SK-N-SH (cell line): ENCODE data around the gene USE1. TPM values are rescaled to one million over a fixed set of nuclear protein-coding genes. Genes with fewer than 3 reads are reported as not detected.

Experiments used
- CTCF ChIA-PET: fragments of 300-600, 350-600 bp; formaldehyde crosslinking; extraction: SDS; loops from one replicate; lab custom pipeline; 2021; lab: Yijun Ruan, JAX
- POLR2A ChIA-PET: fragments of 350-600 bp; sonication (Branson Sonifier 250); formaldehyde crosslinking; extraction: SDS; loops from one replicate; lab custom pipeline; 2020; ENCODE audit warnings: antibody characterized with exemption, inconsistent platforms; lab: Yijun Ruan, JAX
- DNase-seq: peaks from one replicate; pipeline ENCODE4 v3.0.0; 2012
- H2AFZ ChIP-seq: fragments of 200-600 bp; sonication (generic); 2 replicates; pipeline ENCODE4 v1.8.1; 2016; ENCODE audit warnings: antibody characterized with exemption, mild to moderate bottlenecking, low read depth
- H3F3A ChIP-seq: fragments of 200-600 bp; sonication (generic); replicated peaks from 2 replicates; pipeline ENCODE3; 2016; ENCODE audit warnings: antibody characterized with exemption, mild to moderate bottlenecking; ENCODE audit not compliant: insufficient read depth
- H3K27ac ChIP-seq, 2 experiments: fragments of 200-500 bp in 1 of 2; fragments of 200-600 bp in 1 of 2; sonication (Bioruptor generic) in 1 of 2; sonication (generic), shearing (Covaris generic) in 1 of 2; 2 replicates each; pipeline versions ENCODE4 v1.5.1 to v1.6.1; 2014 to 2016; ENCODE audit warnings: low read depth in 2 of 2, inconsistent platforms in 1 of 2, low read length in 1 of 2, mild to moderate bottlenecking in 1 of 2, mixed read lengths in 1 of 2
- H3K27me3 ChIP-seq: fragments of 200-600 bp; sonication (generic), shearing (Covaris generic); 2 replicates; pipeline ENCODE4 v1.6.1; 2016; ENCODE audit warnings: mixed run types; ENCODE audit not compliant: insufficient read depth
- H3K36me3 ChIP-seq, 2 experiments: fragments of 200-500 bp in 1 of 2; fragments of 200-600 bp in 1 of 2; sonication (Bioruptor generic) in 1 of 2; sonication (generic) in 1 of 2; replicated peaks in 1 of 2; 2 replicates each; pipeline versions ENCODE3 to v1.5.1; 2014 to 2016; ENCODE audit warnings: low read length in 1 of 2, mild to moderate bottlenecking in 1 of 2; ENCODE audit not compliant: insufficient read depth in 2 of 2, control insufficient read depth in 1 of 2
- H3K4me1 ChIP-seq, 2 experiments: fragments of 200-500 bp in 1 of 2; fragments of 200-600 bp in 1 of 2; sonication (Bioruptor generic) in 1 of 2; sonication (generic), shearing (Covaris generic) in 1 of 2; 2 replicates each; pipeline versions ENCODE4 v1.5.1 to v1.6.1; 2014 to 2016; ENCODE audit warnings: low read depth in 1 of 2, low read length in 1 of 2, mixed run types in 1 of 2; ENCODE audit not compliant: insufficient read depth in 2 of 2, control insufficient read depth in 1 of 2
- H3K4me2 ChIP-seq: fragments of 200-600 bp; sonication (generic), shearing (Covaris generic); 2 replicates; pipeline ENCODE4 v1.6.1; 2017; ENCODE audit warnings: mixed run types
- H3K4me3 ChIP-seq, 2 experiments: fragments of 200-500 bp in 1 of 2; fragments of 200-600 bp in 1 of 2; sonication (Bioruptor generic) in 1 of 2; sonication (generic), shearing (Covaris generic) in 1 of 2; 2 replicates each; pipeline versions ENCODE4 v1.5.1 to v1.8.1; 2014 to 2016; ENCODE audit warnings: low read depth in 2 of 2, inconsistent platforms in 1 of 2, low read length in 1 of 2, mild to moderate bottlenecking in 1 of 2, mixed read lengths in 1 of 2, moderate library complexity in 1 of 2
- H3K79me2 ChIP-seq: fragments of 200-600 bp; sonication (generic); 2 replicates; pipeline ENCODE4 v1.8.1; 2017; ENCODE audit warnings: mild to moderate bottlenecking; ENCODE audit not compliant: insufficient read depth
- H3K9ac ChIP-seq: fragments of 200-600 bp; sonication (generic); 2 replicates; pipeline ENCODE4 v1.6.1; 2017; ENCODE audit warnings: mixed run types
- H3K9me2 ChIP-seq: fragments of 200-600 bp; sonication (generic); 2 replicates; pipeline ENCODE4 v1.6.1; 2017; ENCODE audit warnings: mixed run types
- H3K9me3 ChIP-seq: fragments of 200-600 bp; sonication (generic); 2 replicates; pipeline ENCODE4 v1.6.1; 2017; ENCODE audit warnings: mixed run types, mild to moderate bottlenecking, moderate library complexity
- H4K20me1 ChIP-seq: fragments of 200-600 bp; sonication (generic); 2 replicates; pipeline ENCODE4 v1.6.1; 2017; ENCODE audit warnings: mild to moderate bottlenecking, mixed run types; ENCODE audit not compliant: insufficient read depth
- CTCF ChIP-seq: fragments of 200-600 bp; sonication (generic); IDR thresholded peaks from 2 replicates; pipeline ENCODE4 v1.6.1; 2017; ENCODE audit warnings: antibody characterized with exemption, mild to moderate bottlenecking, moderate library complexity
- ELF1 ChIP-seq: IDR thresholded peaks from 2 replicates; pipeline ENCODE4 v1.4.0; 2012
- EZH2phosphoT487 ChIP-seq: fragments of 200-600 bp; sonication (generic); IDR thresholded peaks from 2 replicates; pipeline ENCODE4 v1.6.1; 2017; ENCODE audit warnings: low read depth, mixed run types, mild to moderate bottlenecking, antibody characterized with exemption, moderate library complexity, borderline replicate concordance
- FOSL2 ChIP-seq: IDR thresholded peaks from 2 replicates; pipeline ENCODE4 v1.4.0; 2012; ENCODE audit warnings: low read depth, mild to moderate bottlenecking, moderate library complexity, borderline replicate concordance
- FOXJ3 ChIP-seq: sonication (generic); formaldehyde crosslinking; IDR thresholded peaks from 2 replicates; pipeline ENCODE4 v1.5.1; 2020; ENCODE audit warnings: mild to moderate bottlenecking, missing genetic modification reagents
- GATA2 ChIP-seq: sonication (generic); formaldehyde crosslinking; IDR thresholded peaks from 2 replicates; pipeline ENCODE4 v1.5.0; 2020; ENCODE audit warnings: mild to moderate bottlenecking, missing genetic modification reagents
- MEF2A ChIP-seq: IDR thresholded peaks from 2 replicates; pipeline ENCODE4 v1.4.0; 2012; ENCODE audit warnings: low read depth, borderline replicate concordance
- NFIC ChIP-seq: IDR thresholded peaks from 2 replicates; pipeline ENCODE4 v1.4.0; 2012; ENCODE audit warnings: borderline replicate concordance
- RCOR1 ChIP-seq: fragments of 150-350 bp; IDR thresholded peaks from 2 replicates; pipeline ENCODE4 v1.6.1; 2017; ENCODE audit warnings: antibody characterized with exemption, low read length
- RXRA ChIP-seq: IDR thresholded peaks from 2 replicates; pipeline ENCODE4 v1.4.0; 2012; ENCODE audit warnings: low read depth, mild to moderate bottlenecking, borderline replicate concordance
- TCF12 ChIP-seq: IDR thresholded peaks from 2 replicates; pipeline ENCODE4 v1.4.0; 2012
- TEAD4 ChIP-seq: IDR thresholded peaks from 2 replicates; pipeline ENCODE4 v1.4.0; 2012; ENCODE audit warnings: mild to moderate bottlenecking, borderline replicate concordance; ENCODE audit not compliant: insufficient read depth
- YY1 ChIP-seq: IDR thresholded peaks from 2 replicates; pipeline ENCODE4 v1.4.0; 2012; ENCODE audit warnings: low read depth, mild to moderate bottlenecking
- WGBS: methylation state at CpG from one replicate; pipeline ENCODE4 v1.1.6; 2017; ENCODE audit warnings: low lambda C conversion rate; 5-methylcytosine and 5-hydroxymethylcytosine counted together
- polyA plus RNA-seq, 3 experiments: library from polyadenylated mRNA; depleted of rRNA; stranded (reverse); fragments of >200 nt; gene quantifications; 2 replicates each; pipeline ENCODE4 v1.2.3, GENCODE V29; 2012
- TF ChIP-seq, protein P1 (sequence below): IDR thresholded peaks from 2 replicates; pipeline ENCODE4 v1.4.0; 2012; ENCODE audit warnings: low read depth
- TF ChIP-seq, protein P2 (sequence below): fragments of 150-350 bp; IDR thresholded peaks from 2 replicates; pipeline ENCODE4 v1.6.1; 2017; ENCODE audit warnings: antibody characterized with exemption, low read length, low read depth, borderline replicate concordance
- TF ChIP-seq, protein P3 (sequence below): fragments of 150-350 bp; IDR thresholded peaks from 2 replicates; pipeline ENCODE4 v1.6.1; 2016; ENCODE audit warnings: mild to moderate bottlenecking, low read depth, low read length

USE1 gene
- polyA plus RNA-seq, 1 of the 3 experiments (the other 2 are of a cell fraction) = 81.8 TPM

- DNase-seq = peak; percentile 49
- Histone ChIP-seq H3K9me3 (no peaks in the 10 kb centered on the region), H3K27me3 (no peaks in the 10 kb centered on the region), H3K4me3 (no peak overlapping the region), H3K27ac (no peak overlapping the region), H3K9me2 (no peaks in the 10 kb centered on the region), H3K9ac (no peak overlapping the region), H3K4me1 (no peaks in the 10 kb centered on the region), H3K36me3 (peaks cover 12 to 29% of the 10 kb centered on the region in 2 experiments), H3K4me2 (no peak overlapping the region), H2AFZ (no peak overlapping the region), H3K79me2 (no peaks in the 10 kb centered on the region), H4K20me1 (no peaks in the 10 kb centered on the region), H3F3A (no peaks in the 10 kb centered on the region)
- POLR2A ChIA-PET = no interaction called here
- CTCF ChIA-PET = interaction anchor here (0.9 to 2.2 kb wide), 3 partner anchors 15 to 131 kb away, joined by 3 to 9 read pairs (median 3); no protein-coding TSS in a partner anchor
- WGBS = 88% methylated on average over 16 of the region's 16 CpGs
- TF ChIP-seq TCF12 (no peak), FOXJ3 (CRISPR knock-in tag) (no peak), RCOR1 (no peak), EZH2phosphoT487 (no peak), ELF1 (no peak), TEAD4 (no peak), MEF2A (no peak)
- TF ChIP-seq, protein P1, sequence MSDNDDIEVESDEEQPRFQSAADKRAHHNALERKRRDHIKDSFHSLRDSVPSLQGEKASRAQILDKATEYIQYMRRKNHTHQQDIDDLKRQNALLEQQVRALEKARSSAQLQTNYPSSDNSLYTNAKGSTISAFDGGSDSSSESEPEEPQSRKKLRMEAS = no peak
- TF ChIP-seq, protein P2, sequence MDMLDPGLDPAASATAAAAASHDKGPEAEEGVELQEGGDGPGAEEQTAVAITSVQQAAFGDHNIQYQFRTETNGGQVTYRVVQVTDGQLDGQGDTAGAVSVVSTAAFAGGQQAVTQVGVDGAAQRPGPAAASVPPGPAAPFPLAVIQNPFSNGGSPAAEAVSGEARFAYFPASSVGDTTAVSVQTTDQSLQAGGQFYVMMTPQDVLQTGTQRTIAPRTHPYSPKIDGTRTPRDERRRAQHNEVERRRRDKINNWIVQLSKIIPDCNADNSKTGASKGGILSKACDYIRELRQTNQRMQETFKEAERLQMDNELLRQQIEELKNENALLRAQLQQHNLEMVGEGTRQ = no peak
These were observed 14.6 kb upstream of the USE1 start for GRCh38 chr19:17200408-17201079.

DNA sequence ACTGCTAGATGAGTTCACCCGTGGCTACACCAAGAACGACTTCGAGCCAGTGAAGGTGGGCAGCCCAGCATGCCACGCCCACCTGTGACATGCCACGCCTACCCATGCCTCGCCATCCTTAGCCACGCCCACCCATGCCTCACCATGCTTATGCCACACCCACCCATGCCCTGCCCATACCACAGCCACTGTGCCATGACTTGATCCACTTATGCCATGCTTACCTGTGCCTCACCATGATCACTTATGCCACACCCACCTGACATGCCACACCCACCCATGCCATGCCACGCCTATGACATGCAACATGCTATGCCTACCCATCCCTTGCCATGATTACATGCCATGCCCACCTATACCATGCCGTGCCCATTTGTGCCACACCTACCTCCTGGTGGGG, 12.9 kb upstream of the USE1 start:
- Histone ChIP-seq H3K36me3 (peaks cover 12 to 35% of the 10 kb centered on the region in 2 experiments), H3K9me2 (no peaks in the 10 kb centered on the region), H3K79me2 (no peaks in the 10 kb centered on the region), H3K9me3 (no peaks in the 10 kb centered on the region), H3F3A (no peaks in the 10 kb centered on the region), H3K4me2 (no peak overlapping the region), H3K4me3 (no peak overlapping the region), H4K20me1 (no peaks in the 10 kb centered on the region), H3K27ac (no peak overlapping the region), H3K27me3 (no peaks in the 10 kb centered on the region), H3K4me1 (no peaks in the 10 kb centered on the region), H3K9ac (no peak overlapping the region), H2AFZ (no peak overlapping the region)
- POLR2A ChIA-PET = no interaction called here
- 94% methylated on average over 8 of the region's 9 CpGs for WGBS
- no peak for DNase-seq
- CTCF ChIA-PET = no interaction called here
- TF ChIP-seq CTCF = no peak
- TF ChIP-seq GATA2 (CRISPR knock-in tag) = no peak
- TF ChIP-seq, protein P2 = no peak
- TF ChIP-seq TCF12 = no peak
- TF ChIP-seq, protein P3, sequence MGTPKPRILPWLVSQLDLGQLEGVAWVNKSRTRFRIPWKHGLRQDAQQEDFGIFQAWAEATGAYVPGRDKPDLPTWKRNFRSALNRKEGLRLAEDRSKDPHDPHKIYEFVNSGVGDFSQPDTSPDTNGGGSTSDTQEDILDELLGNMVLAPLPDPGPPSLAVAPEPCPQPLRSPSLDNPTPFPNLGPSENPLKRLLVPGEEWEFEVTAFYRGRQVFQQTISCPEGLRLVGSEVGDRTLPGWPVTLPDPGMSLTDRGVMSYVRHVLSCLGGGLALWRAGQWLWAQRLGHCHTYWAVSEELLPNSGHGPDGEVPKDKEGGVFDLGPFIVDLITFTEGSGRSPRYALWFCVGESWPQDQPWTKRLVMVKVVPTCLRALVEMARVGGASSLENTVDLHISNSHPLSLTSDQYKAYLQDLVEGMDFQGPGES = no peak
- no peak for TF ChIP-seq NFIC
- TF ChIP-seq RXRA = no peak
- TF ChIP-seq TEAD4 = no peak
- TF ChIP-seq FOSL2 = no peak
- no peak for TF ChIP-seq YY1
